Activated naive CD8-positive, alpha-beta T cell treated with anti-CD3 and anti-CD28 coated beads, Interleukin-2, amount 50 U/mL, for 24 hours (primary cell): Measurements from ENCODE around the gene CALU.

Experiments
- ATAC-seq: fragments of 150-1000 bp; cut with Tn5 transposase; one replicate; pipeline ENCODE4 v1.10.0; 2021
- DNase-seq: peaks from one replicate; pipeline ENCODE4 v3.0.0; 2021
- H3K27ac Mint-ChIP-seq: one replicate; pipeline ENCODE4 v1.8.0; 2021; ENCODE audit warnings: mild to moderate bottlenecking, mixed read lengths
- H3K27me3 Mint-ChIP-seq: one replicate; pipeline ENCODE4 v1.8.0; 2021; ENCODE audit warnings: mixed read lengths
- H3K36me3 Mint-ChIP-seq: one replicate; pipeline ENCODE4 v1.8.0; 2021; ENCODE audit warnings: low read depth, mixed read lengths
- H3K4me1 Mint-ChIP-seq: one replicate; pipeline ENCODE4 v1.8.0; 2021; ENCODE audit warnings: mixed read lengths
- H3K4me3 Mint-ChIP-seq: one replicate; pipeline ENCODE4 v1.8.0; 2021; ENCODE audit warnings: mild to moderate bottlenecking, moderate library complexity, mixed read lengths
- H3K9me3 Mint-ChIP-seq: one replicate; pipeline ENCODE4 v1.8.0; 2021; ENCODE audit warnings: mixed read lengths

The CALU gene

DNA sequence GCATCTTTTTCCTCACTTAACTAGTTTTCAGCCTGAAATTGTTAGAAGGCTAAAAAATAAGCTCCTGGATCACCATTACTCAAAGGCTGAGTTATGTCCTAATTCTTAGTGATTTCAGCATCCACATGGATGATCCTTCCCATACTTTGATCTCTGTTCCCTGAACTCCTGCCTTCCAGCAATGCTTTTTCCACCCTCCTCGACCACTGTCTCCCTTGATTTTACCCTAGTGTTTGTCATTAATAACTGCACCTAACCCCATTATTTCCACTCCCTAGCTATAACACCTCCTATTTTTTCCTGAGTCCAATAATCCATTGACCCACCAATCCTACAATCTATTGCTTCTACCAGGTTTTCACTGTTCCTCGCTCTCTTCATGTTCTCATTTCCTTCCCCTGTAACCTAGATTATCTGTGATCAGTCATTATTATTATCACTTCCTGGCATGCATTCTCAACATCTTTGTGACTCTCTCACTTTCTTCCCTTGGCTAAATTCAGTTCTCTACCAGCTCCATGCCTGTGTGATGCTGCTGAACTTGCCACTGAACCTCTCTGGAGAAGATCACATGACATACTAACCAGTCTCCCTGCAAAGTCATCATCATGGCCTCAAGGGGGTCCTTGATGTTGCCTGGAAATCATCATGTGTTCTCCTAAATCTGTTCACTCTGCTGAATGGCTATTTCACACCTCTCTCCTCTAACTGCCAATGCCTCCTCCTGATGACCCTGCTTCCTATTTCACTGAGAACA is 6.5 kb upstream of the CALU start:
- peaks cover 11% of the 10 kb centered on the region for H3K27me3 Mint-ChIP-seq
- no peak overlapping the region for H3K27ac Mint-ChIP-seq
- no peaks in the 10 kb centered on the region for H3K4me1 Mint-ChIP-seq
- H3K4me3 Mint-ChIP-seq = no peak overlapping the region
- DNase-seq (no peak), ATAC-seq (no peak)
- no peaks in the 10 kb centered on the region for H3K9me3 Mint-ChIP-seq
- H3K36me3 Mint-ChIP-seq = no peaks in the 10 kb centered on the region

DNA sequence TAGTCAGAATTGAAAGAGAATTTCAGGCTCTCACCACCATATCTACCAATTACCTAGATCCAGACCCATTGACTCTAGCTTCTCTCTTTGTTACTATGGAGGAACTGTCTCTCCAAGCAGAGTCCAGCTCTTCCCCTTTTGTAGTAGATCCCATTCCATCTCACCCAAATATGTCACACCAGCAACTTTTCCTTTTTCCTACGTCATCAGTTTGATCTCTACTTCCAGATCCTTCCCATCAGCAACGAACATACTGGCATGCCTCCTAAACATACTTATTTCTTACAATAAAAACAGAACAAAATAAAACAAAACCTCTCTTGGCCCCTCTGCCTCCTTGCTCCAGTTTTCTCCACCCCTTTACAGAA is 5.9 kb upstream of the CALU start:
- H3K4me3 Mint-ChIP-seq = no peak overlapping the region

DNA sequence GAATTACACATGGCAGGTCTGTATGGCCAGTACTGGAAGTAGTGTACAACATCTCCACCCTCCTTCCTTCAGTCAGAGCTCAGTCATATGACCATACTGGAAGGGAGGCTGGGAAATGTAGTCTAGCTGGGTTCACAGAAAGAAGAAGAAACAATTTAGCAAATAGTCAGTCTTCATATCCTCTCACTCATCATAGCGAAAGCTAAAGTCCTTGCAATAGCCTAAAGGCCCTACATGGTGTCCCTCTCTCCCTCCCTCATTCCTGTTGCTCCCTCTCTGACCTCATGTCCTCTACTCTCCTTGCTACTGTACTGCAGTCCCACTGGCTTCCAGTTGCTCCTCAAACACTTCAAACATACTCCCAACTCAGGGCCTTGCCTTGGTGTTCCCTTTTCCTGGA is 4.3 kb upstream of the CALU start:
- Mint-ChIP-seq H3K36me3 (no peaks in the 10 kb centered on the region), H3K9me3 (no peaks in the 10 kb centered on the region), H3K27ac (no peak overlapping the region), H3K4me1 (peaks cover 9% of the 10 kb centered on the region), H3K4me3 (no peak overlapping the region), H3K27me3 (peaks cover 11% of the 10 kb centered on the region)
- DNase-seq = no peak
- no peak for ATAC-seq

More for the DNA sequence above, 5.9 kb upstream of the CALU start:
- Mint-ChIP-seq H3K36me3 (no peaks in the 10 kb centered on the region), H3K9me3 (no peaks in the 10 kb centered on the region), H3K4me1 (peaks cover under 1% of the 10 kb centered on the region), H3K27me3 (peaks cover 11% of the 10 kb centered on the region), H3K27ac (no peak overlapping the region)
- ATAC-seq = no peak
- no peak for DNase-seq

DNA sequence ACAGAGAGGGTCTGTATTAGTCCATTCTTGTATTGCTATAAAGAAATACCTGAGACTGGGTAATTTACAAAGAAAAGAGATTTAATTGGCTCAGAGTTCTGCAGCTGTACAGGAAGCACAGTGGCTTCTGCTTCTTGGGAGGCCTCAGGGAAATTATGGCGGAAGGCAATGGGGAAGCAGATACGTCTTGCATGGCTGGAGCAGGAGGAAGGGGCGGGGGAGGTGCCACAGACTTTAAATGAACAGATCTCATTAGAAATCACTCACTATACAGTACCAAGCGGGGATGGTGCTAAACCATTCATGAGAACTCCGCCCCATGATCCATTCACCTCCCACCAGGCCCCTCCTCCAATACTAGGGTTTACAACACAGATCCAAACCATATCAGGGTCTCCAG is 3.7 kb upstream of the CALU start:
- no peak for ATAC-seq
- H3K9me3 Mint-ChIP-seq = no peaks in the 10 kb centered on the region
- H3K27me3 Mint-ChIP-seq = peaks cover 11% of the 10 kb centered on the region
- DNase-seq = no peak
- H3K36me3 Mint-ChIP-seq = no peaks in the 10 kb centered on the region
- H3K4me3 Mint-ChIP-seq = no peak overlapping the region
- no peak overlapping the region for H3K27ac Mint-ChIP-seq
- peaks cover 15% of the 10 kb centered on the region for H3K4me1 Mint-ChIP-seq

DNA sequence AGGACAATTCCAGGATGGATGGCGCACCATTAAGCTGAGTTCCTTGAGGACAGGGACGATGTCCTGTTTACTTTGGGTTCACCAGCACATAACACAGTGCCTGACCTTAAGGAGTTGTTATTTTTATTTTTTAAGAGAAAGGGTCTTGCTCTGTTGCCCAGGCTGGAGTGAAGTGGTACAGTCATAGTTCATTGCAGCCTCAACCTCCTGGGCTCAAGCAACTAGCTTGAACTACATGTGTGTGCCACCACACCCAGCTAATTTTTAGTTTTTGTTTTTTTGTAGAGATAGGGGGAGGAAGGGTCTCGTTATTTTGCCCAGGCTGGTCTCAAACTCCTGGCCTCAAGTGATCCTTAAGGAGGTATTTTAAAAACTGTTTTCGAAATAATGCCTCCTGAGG is 1.7 kb upstream of the CALU start:
- H3K4me1 Mint-ChIP-seq = peaks cover 32% of the 10 kb centered on the region
- no peak overlapping the region for H3K4me3 Mint-ChIP-seq
- H3K27me3 Mint-ChIP-seq = peaks cover 3% of the 10 kb centered on the region
- peaks cover 8% of the 10 kb centered on the region for H3K36me3 Mint-ChIP-seq
- H3K27ac Mint-ChIP-seq = no peak overlapping the region
- H3K9me3 Mint-ChIP-seq = no peaks in the 10 kb centered on the region
- DNase-seq (no peak), ATAC-seq (no peak)

DNA sequence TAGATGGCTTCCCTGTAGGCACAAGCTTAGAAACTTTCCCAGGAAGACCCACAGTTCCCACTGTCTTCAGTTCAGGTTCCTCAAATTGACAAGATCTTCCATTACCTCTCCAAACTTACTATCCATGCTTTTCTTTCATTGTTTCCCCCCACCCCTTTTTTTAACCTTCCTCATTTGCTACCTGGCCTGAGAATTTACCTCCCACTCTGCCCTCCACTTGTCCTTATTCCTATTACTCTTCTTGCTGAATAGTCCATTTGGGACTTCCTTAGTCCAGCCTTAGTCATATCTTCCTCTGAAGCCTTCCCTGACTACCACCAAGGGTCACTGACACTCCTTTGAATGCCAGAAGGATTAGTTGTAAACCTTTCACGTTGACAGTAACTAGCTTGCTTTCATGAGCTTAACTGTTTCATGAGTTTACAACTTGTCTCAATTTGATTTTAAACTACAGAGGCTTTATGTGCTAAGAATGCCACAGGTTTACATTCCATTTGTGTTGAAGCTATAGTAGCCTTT is 1.2 kb upstream of the CALU start:
- H3K4me1 Mint-ChIP-seq = peaks cover 35% of the 10 kb centered on the region
- no peak overlapping the region for H3K27ac Mint-ChIP-seq
- peaks cover 8% of the 10 kb centered on the region for H3K36me3 Mint-ChIP-seq
- peak overlapping the region; percentile 99 for H3K4me3 Mint-ChIP-seq
- DNase-seq = no peak
- no peak for ATAC-seq
- no peaks in the 10 kb centered on the region for H3K9me3 Mint-ChIP-seq
- peaks cover 3% of the 10 kb centered on the region for H3K27me3 Mint-ChIP-seq

DNA sequence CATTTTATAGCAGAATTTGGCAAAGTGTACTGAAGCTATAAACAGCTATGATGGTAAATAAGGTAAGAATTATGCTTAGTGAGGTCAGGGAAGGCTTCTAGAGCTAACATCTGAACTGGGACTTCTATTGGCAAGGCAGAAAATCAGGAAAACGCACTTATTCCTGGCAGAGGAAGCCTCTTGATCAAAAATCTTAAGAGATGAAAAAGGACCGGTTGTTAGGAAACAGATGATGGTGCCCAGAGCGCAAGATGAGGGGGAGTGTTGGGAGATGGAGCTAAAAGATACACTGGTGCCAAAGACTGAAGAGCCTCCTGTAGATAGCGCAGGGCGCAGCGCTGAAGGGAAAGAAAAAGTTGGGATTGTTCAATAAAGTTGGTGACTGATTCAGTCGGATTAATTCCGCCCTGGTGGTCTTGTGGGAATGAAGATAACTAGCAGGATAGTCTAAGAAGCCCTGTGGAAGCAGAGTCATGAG is 550 bp upstream of the CALU start:
- peak overlapping the region; percentile 99 for H3K4me3 Mint-ChIP-seq
- peaks cover 40% of the 10 kb centered on the region for H3K4me1 Mint-ChIP-seq
- ATAC-seq (no peak), DNase-seq (no peak)
- peaks cover 10% of the 10 kb centered on the region for H3K36me3 Mint-ChIP-seq
- no peaks in the 10 kb centered on the region for H3K9me3 Mint-ChIP-seq
- H3K27ac Mint-ChIP-seq = peak overlapping the region; percentile 93
- peaks cover 3% of the 10 kb centered on the region for H3K27me3 Mint-ChIP-seq

DNA sequence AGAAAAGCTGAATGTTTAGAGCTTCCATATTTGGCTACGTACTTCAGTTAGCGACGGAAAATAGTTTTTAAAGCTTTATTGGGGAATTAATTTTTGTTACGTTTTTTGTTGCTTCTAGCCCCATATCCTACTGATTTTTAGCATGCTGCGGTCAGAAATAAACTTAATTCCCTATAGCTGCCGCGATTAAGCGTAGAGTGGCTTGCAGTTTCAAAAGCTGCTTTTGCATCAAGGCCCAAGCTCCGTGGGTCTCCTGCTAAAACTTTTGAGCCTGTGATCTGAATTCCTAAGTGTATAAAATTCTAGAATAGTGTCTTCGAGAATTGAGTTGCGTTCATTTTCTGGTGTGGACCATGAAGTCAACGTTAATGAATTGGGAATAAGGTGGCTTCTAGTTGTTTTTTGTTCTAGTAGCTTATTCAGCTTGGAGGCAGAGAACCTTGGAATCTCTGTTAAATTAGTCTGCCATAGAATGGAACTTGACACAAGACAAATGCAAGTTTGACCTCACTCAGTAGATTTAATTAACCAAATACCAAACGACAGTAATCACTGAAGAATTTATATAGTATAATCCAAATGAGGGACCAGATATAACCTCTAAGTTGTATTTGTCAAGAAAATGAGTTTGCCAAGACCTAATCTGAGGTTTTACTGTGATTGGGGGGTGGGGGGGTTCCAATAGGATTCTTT is 977 bp downstream of the CALU start:
- ATAC-seq (no peak), DNase-seq (no peak)
- Mint-ChIP-seq H3K4me3 (peak overlapping the region; percentile 99), H3K27ac (peak overlapping the region; percentile 93), H3K9me3 (no peaks in the 10 kb centered on the region), H3K36me3 (peaks cover 15% of the 10 kb centered on the region), H3K27me3 (peaks cover 1% of the 10 kb centered on the region), H3K4me1 (peaks cover 47% of the 10 kb centered on the region)

DNA sequence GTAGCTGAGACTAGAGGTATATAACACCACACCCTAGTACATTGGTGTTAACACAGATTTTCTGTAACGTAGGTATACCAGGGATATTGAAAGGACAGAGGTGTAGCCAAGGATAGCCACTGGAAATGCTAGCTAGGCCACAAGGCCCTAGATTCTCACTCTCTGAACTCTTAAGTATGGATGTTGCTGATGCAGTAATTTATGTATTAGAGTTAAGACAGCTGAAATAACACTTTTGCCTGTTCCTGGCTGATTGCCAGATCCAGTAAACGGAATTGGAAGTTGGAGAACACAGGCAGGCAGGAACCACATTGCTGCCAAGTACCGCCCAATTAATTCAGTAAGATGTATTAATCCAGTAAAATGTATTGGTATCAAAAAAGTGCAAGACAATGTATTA is 1.8 kb downstream of the CALU start:
- H3K27me3 Mint-ChIP-seq = no peaks in the 10 kb centered on the region
- H3K36me3 Mint-ChIP-seq = peaks cover 15% of the 10 kb centered on the region
- no peak for DNase-seq
- no peak for ATAC-seq
- H3K27ac Mint-ChIP-seq = no peak overlapping the region
- H3K9me3 Mint-ChIP-seq = no peaks in the 10 kb centered on the region
- H3K4me1 Mint-ChIP-seq = peaks cover 49% of the 10 kb centered on the region
- no peak overlapping the region for H3K4me3 Mint-ChIP-seq

DNA sequence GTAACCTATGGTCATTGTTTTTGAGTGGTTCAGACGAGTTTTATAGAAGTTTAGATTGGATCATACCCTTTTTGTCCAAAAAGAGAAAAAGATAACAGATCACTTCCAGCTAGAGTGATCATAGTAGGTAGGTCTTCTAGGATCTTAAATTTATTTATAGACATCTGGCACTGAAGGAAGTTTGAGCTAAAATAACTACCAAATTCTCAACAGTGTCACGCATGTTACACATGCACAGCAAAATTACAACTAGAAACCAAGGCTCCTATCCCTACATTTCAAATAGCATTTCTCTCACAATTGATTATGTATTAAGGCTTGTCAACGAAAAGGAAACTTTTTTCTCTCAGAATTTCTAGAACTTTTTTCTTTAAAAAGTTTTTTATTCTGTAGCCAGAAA is 2.3 kb downstream of the CALU start:
- H3K4me1 Mint-ChIP-seq = peaks cover 49% of the 10 kb centered on the region

DNA sequence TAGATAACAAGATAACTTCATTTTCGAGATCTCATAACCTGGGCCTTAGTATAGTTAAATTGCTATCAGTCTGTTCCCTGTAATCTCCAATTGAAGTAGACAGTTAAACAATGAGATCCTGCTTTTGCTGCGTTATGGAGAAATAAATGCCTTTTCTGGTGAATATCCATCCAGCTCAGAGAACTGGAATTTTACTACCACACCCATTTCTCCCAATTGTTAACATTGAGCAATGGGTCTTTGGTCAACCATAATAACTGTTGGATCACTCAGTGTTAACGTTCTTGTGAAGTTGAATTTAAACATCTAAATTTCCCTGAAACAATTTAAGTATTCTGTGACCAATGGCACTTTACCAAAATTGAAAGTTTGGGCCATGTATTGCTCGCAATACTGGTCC is 3.0 kb downstream of the CALU start:
- Mint-ChIP-seq H3K4me3 (no peak overlapping the region), H3K27me3 (no peaks in the 10 kb centered on the region), H3K9me3 (no peaks in the 10 kb centered on the region), H3K36me3 (peaks cover 15% of the 10 kb centered on the region), H3K4me1 (peaks cover 49% of the 10 kb centered on the region), H3K27ac (no peak overlapping the region)
- DNase-seq (no peak), ATAC-seq (no peak)

More for the DNA sequence above, 2.3 kb downstream of the CALU start:
- Mint-ChIP-seq H3K36me3 (peaks cover 15% of the 10 kb centered on the region), H3K27me3 (no peaks in the 10 kb centered on the region), H3K9me3 (no peaks in the 10 kb centered on the region), H3K4me3 (no peak overlapping the region), H3K27ac (no peak overlapping the region)
- DNase-seq (no peak), ATAC-seq (no peak)

DNA sequence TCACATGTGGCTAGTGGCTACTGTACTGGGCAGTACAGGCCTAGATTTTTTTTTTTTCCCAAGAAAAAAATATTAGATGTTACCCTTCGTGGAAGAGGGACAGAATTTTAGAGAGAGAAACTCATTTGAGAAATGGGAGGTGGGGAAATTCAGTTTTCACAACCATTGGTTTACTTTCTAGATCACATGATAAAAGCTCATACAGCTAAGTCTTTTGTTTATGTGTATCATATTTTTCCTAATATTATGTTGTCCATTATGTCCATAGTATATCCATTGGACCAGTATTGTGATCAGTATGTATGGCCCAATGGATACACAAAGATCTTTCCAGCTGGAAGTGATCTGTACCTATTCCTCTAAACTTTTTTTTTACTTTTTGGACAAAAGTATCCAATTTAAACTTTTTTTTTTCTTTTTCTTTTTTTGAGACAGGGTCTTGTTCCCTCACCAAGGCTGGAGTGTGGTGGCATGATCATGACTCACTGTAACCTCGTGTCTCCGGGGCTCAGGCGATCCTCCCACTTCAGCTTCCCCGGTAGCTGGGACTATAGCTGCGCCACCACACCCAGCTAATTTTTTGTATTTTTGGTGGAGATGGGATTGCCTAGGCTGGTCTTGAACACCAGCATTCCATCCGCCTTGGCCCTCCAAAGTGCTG is 4.1 kb downstream of the CALU start:
- ATAC-seq = no peak
- Mint-ChIP-seq H3K4me1 (peaks cover 52% of the 10 kb centered on the region), H3K27ac (no peak overlapping the region), H3K36me3 (peaks cover 19% of the 10 kb centered on the region), H3K9me3 (no peaks in the 10 kb centered on the region), H3K4me3 (no peak overlapping the region), H3K27me3 (no peaks in the 10 kb centered on the region)
- no peak for DNase-seq

DNA sequence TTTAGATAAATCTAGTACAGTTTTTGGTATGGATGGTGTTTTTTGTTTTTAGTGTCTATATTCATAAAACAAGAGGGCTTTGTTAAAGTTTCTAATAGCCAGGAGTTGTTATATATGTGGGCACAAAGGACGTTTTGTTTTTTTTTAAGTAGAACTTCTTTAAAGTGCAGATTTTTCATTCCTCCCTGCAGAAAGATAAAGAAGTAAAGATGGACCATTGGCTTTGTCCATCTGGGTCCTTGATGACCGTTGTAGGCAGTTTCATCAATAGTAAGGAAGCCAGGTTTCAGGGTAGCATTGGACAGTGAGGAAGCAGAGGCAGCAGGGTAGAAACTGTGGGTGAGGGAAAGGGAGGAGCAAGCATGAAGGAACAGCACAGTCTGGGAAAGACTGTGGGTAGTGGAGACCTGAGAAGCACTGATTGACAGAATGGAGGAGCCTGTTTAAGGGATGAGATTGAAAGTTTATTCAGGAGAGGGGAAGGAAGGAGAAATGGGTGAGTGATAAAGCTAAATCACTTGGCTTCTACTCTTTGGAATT is 5.3 kb downstream of the CALU start:
- ATAC-seq (no peak), DNase-seq (no peak)
- H3K27me3 Mint-ChIP-seq = no peaks in the 10 kb centered on the region
- peaks cover 45% of the 10 kb centered on the region for H3K4me1 Mint-ChIP-seq
- H3K36me3 Mint-ChIP-seq = peaks cover 28% of the 10 kb centered on the region
- H3K4me3 Mint-ChIP-seq = no peak overlapping the region
- H3K27ac Mint-ChIP-seq = peak overlapping the region; percentile 11
- no peaks in the 10 kb centered on the region for H3K9me3 Mint-ChIP-seq

DNA sequence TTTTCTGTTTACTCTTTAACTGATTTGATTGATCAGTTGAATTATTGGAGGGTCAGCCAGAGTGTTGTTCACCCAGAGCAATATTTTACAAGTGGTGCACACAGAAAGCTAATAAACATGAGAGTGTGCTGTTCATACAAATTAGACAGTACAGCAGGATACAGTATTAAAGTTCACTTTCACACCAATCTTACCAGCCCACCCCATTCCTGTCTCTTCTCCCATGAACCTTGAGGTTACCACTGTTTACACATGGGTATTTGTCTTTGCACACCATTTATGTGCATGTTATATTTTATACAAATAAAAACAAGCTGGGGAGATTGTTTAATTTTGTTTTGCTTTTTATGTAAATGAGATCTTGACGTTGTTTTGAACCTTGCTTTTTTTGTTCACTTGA is 6.5 kb downstream of the CALU start:
- Mint-ChIP-seq H3K4me3 (no peak overlapping the region), H3K27ac (no peak overlapping the region)
- ATAC-seq = no peak

More for the DNA sequence above, 6.5 kb downstream of the CALU start:
- Mint-ChIP-seq H3K9me3 (no peaks in the 10 kb centered on the region), H3K4me1 (peaks cover 35% of the 10 kb centered on the region), H3K36me3 (peaks cover 35% of the 10 kb centered on the region), H3K27me3 (no peaks in the 10 kb centered on the region)
- DNase-seq = no peak
